ENCODE results near the gene HNRNPDL. TPM values are rescaled to one million over a fixed set of nuclear protein-coding genes. Genes with fewer than 3 reads are reported as not detected.

The HNRNPDL gene
- total and polyA plus RNA-seq, 2 experiments from 2014 or later: 243 to 354 TPM

DNA sequence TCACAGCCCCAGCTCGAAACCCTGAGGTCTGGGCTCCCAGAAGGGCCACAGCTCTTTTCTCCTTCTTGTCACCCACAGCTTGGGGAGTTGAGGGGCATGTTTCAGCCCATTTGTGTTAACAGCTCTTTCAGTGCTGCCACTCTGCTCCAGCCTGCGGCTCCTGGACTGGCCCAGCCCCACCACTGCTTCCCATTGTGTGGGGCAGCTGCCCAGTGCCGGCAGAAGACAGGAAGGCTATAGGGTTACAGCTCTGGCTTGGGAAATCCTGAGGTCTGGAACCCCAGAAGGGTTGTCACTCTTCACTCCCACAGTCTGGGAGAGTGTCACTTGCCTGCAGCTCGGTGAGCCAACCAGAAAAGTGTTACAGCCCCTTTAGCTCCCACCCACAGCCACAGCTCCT, 49.4 kb downstream of the HNRNPDL start:
- no peak overlapping the region for H3K4me3 Mint-ChIP-seq
- H3K27me3 Mint-ChIP-seq (ENCODE audit: insufficient read depth, low read depth, poor library complexity): peaks cover 8% of the 10 kb centered on the region
- peaks cover 36% of the 10 kb centered on the region for H3K36me3 Mint-ChIP-seq (ENCODE audit: low read depth)
- H3K36me3 ChIP-seq (ENCODE audit: insufficient read depth): no peaks in the 10 kb centered on the region; the same call in 1 of the 2 replicates
- peaks cover 9% of the 10 kb centered on the region; the same call in 1 of the 2 replicates for H3K9me2 ChIP-seq (ENCODE audit: insufficient read depth)
- H3K4me3 ChIP-seq: no peak overlapping the region
- H4K20me1 ChIP-seq (replicated peaks; ENCODE audit: insufficient read depth): no peaks in the 10 kb centered on the region
- H3K79me2 ChIP-seq (replicated peaks; ENCODE audit: insufficient read depth): peaks cover 11% of the 10 kb centered on the region
- H3K4me1 Mint-ChIP-seq: peaks cover 6% of the 10 kb centered on the region
- no peak overlapping the region for H3K27ac ChIP-seq (ENCODE audit: low read depth)
- ATAC-seq (peak; percentile 30; the same call in 1 of the 3 replicates), DNase-seq (ENCODE audit: low spot score) (no peak)
- H3K27me3 ChIP-seq (ENCODE audit: insufficient read depth): no peaks in the 10 kb centered on the region
- H3K4me2 ChIP-seq: no peak overlapping the region
- no peak overlapping the region for H2AFZ ChIP-seq
- H3K4me1 ChIP-seq (ENCODE audit: insufficient read depth): peaks cover 4% of the 10 kb centered on the region; the same call in 1 of the 2 replicates
- peaks cover 35% of the 10 kb centered on the region for H3K9me3 Mint-ChIP-seq
- no peaks in the 10 kb centered on the region for H3F3A ChIP-seq (replicated peaks; ENCODE audit: low read depth)
- no peak overlapping the region for H3K27ac Mint-ChIP-seq
- TF ChIP-seq POLR2AphosphoS5 (IDR thresholded peaks at IDR 0.05; ENCODE audit: low read depth) (no peak), ZNF331 (CRISPR knock-in tag; IDR thresholded peaks at IDR 0.05; ENCODE audit: low read depth) (no peak)

DNA sequence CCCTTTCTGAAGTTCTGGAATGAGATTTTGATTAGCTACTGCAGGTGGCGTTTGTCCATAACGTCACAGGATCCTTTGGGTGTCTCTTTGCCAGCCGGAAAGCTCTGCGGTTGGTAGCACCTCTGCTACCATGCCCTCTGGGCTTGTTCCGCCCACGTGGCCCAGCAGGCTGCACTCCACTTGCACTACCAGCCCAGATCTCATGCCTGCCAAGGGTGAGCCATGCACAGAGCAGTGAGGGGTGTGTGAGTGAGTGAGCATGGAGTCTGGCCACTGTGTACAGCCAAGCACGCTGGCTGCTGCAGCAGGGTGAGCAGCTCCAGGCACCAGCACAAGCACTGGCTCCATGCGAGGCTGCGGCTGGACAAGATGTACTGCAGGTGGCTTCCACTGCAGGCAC, 49.9 kb downstream of the HNRNPDL start:
- no peak overlapping the region for H3K27ac ChIP-seq (ENCODE audit: low read depth)
- peaks cover 9% of the 10 kb centered on the region; the same call in 1 of the 2 replicates for H3K9me2 ChIP-seq (ENCODE audit: insufficient read depth)
- no peaks in the 10 kb centered on the region for H3F3A ChIP-seq (replicated peaks; ENCODE audit: low read depth)
- H3K27ac Mint-ChIP-seq: no peak overlapping the region
- peaks cover 9% of the 10 kb centered on the region for H3K4me1 Mint-ChIP-seq
- H3K4me3 Mint-ChIP-seq: no peak overlapping the region
- H3K79me2 ChIP-seq (replicated peaks; ENCODE audit: insufficient read depth): peaks cover 16% of the 10 kb centered on the region
- peaks cover 30% of the 10 kb centered on the region for H3K9me3 Mint-ChIP-seq
- no peaks in the 10 kb centered on the region for H4K20me1 ChIP-seq (replicated peaks; ENCODE audit: insufficient read depth)
- H3K27me3 ChIP-seq (ENCODE audit: insufficient read depth): no peaks in the 10 kb centered on the region
- no peak for DNase-seq (ENCODE audit: low spot score)
- peak; percentile 26; the same call in 1 of the 3 replicates for ATAC-seq
- H3K36me3 Mint-ChIP-seq (ENCODE audit: low read depth): peaks cover 39% of the 10 kb centered on the region
- peaks cover 9% of the 10 kb centered on the region for H3K27me3 Mint-ChIP-seq (ENCODE audit: insufficient read depth, low read depth, poor library complexity)
- no peak overlapping the region for H3K4me3 ChIP-seq
- H3K4me2 ChIP-seq: no peak overlapping the region
- TF ChIP-seq ZNF114 (CRISPR knock-in tag; IDR thresholded peaks at IDR 0.05) (no peak), JUNB (IDR thresholded peaks at IDR 0.05; ENCODE audit: unreplicated experiment) (no peak), EZH2 (IDR thresholded peaks at IDR 0.05; ENCODE audit: low read depth, unreplicated experiment) (no peak), ZNF331 (CRISPR knock-in tag; IDR thresholded peaks at IDR 0.05; ENCODE audit: low read depth) (no peak), ETS1 (IDR thresholded peaks at IDR 0.05) (no peak), NANOG (IDR thresholded peaks at IDR 0.05; ENCODE audit: borderline replicate concordance) (no peak)
- TF ChIP-seq, protein P1, sequence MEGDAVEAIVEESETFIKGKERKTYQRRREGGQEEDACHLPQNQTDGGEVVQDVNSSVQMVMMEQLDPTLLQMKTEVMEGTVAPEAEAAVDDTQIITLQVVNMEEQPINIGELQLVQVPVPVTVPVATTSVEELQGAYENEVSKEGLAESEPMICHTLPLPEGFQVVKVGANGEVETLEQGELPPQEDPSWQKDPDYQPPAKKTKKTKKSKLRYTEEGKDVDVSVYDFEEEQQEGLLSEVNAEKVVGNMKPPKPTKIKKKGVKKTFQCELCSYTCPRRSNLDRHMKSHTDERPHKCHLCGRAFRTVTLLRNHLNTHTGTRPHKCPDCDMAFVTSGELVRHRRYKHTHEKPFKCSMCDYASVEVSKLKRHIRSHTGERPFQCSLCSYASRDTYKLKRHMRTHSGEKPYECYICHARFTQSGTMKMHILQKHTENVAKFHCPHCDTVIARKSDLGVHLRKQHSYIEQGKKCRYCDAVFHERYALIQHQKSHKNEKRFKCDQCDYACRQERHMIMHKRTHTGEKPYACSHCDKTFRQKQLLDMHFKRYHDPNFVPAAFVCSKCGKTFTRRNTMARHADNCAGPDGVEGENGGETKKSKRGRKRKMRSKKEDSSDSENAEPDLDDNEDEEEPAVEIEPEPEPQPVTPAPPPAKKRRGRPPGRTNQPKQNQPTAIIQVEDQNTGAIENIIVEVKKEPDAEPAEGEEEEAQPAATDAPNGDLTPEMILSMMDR (conservative IDR thresholded peaks at IDR 0.05; ENCODE audit: low read depth in 2 of 2): no peak
- no peak overlapping the region for H2AFZ ChIP-seq
- H3K36me3 ChIP-seq (ENCODE audit: insufficient read depth): no peaks in the 10 kb centered on the region; the same call in 1 of the 2 replicates
- H3K4me1 ChIP-seq (ENCODE audit: insufficient read depth): peaks cover 7% of the 10 kb centered on the region; the same call in 1 of the 2 replicates

Data from GM23338 (cell line).